LoVo (cell line): Measurements from ENCODE around the gene GLRX5.

ENCODE experiments used
- DNase-seq: peaks from one replicate; pipeline ENCODE4 v3.0.0-alpha.2; 2016; ENCODE audit warnings: low spot score

Gene GLRX5

GRCh38 chr14:95518045-95518751 lies 16.7 kb upstream of the GLRX5 start:
- no peak for DNase-seq

- peak; percentile 41 for DNase-seq
These were observed 15.2 kb upstream of the GLRX5 start for GRCh38 chr14:95519699-95520098.

GRCh38 chr14:95520346-95520745 lies 14.5 kb upstream of the GLRX5 start:
- DNase-seq: no peak

- no peak for DNase-seq
These were observed 13.8 kb upstream of the GLRX5 start for GRCh38 chr14:95521001-95521400.

GRCh38 chr14:95522116-95522515 lies 12.7 kb upstream of the GLRX5 start:
- DNase-seq: no peak

- no peak for DNase-seq
These were observed 12.3 kb upstream of the GLRX5 start for GRCh38 chr14:95522556-95522955.

GRCh38 chr14:95523051-95523814 lies 11.6 kb upstream of the GLRX5 start:
- DNase-seq: no peak

GRCh38 chr14:95523815-95524448 lies 10.9 kb upstream of the GLRX5 start:
- peak; percentile 19 for DNase-seq

- DNase-seq: peak; percentile 37
These were observed 9.9 kb upstream of the GLRX5 start for GRCh38 chr14:95524706-95525512.

GRCh38 chr14:95525999-95526398 lies 8.9 kb upstream of the GLRX5 start:
- DNase-seq: no peak

GRCh38 chr14:95526483-95527386 lies 8.1 kb upstream of the GLRX5 start:
- no peak for DNase-seq

- DNase-seq: peak; percentile 30
These were observed 7.4 kb upstream of the GLRX5 start for GRCh38 chr14:95527387-95528002.

- no peak for DNase-seq
These were observed 5.6 kb upstream of the GLRX5 start for GRCh38 chr14:95529216-95529615.

GRCh38 chr14:95530473-95531276 lies 4.2 kb upstream of the GLRX5 start:
- DNase-seq: no peak

- DNase-seq: no peak
These were observed 3.4 kb upstream of the GLRX5 start for GRCh38 chr14:95531473-95531872.

GRCh38 chr14:95531969-95532368 lies 2.9 kb upstream of the GLRX5 start:
- DNase-seq: no peak

GRCh38 chr14:95533391-95533821 lies 1.4 kb upstream of the GLRX5 start:
- no peak for DNase-seq

GRCh38 chr14:95533822-95534221 lies 1.0 kb upstream of the GLRX5 start:
- no peak for DNase-seq

- no peak for DNase-seq
These were observed 574 bp downstream of the GLRX5 start for GRCh38 chr14:95535226-95536021.
